Neural cell (in vitro differentiated cells): ENCODE results near the gene MSL2.

Experiments used
- EZH2 ChIP-seq: fragments of 200-600, 300-800 bp; shearing (Covaris generic), sonication (generic); IDR thresholded peaks from 2 replicates; pipeline ENCODE4 v1.6.1; 2014; ENCODE audit warnings: antibody characterized with exemption, low read length, borderline replicate concordance, mild to moderate bottlenecking; ENCODE audit not compliant: insufficient read depth, poor library complexity, severe bottlenecking
- MXI1 ChIP-seq: fragments of 450-650 bp; conservative IDR thresholded peaks from 2 replicates; pipeline ENCODE4 v1.6.1; 2014; ENCODE audit warnings: antibody characterized with exemption, mild to moderate bottlenecking; ENCODE audit not compliant: poor library complexity, severe bottlenecking
- POLR2AphosphoS5 ChIP-seq: IDR thresholded peaks from 2 replicates; pipeline ENCODE4 v1.6.1; 2012
- RAD21 ChIP-seq: fragments of 450-650 bp; conservative IDR thresholded peaks from 2 replicates; pipeline ENCODE4 v1.6.1; 2014; ENCODE audit warnings: antibody characterized with exemption, mild to moderate bottlenecking, moderate library complexity
- TF ChIP-seq, protein P1 (sequence below): fragments of 450-650 bp; IDR thresholded peaks from 2 replicates; pipeline ENCODE4 v1.5.1; 2014; ENCODE audit warnings: antibody characterized with exemption, mild to moderate bottlenecking, moderate library complexity; ENCODE audit not compliant: poor library complexity, severe bottlenecking

DNA sequence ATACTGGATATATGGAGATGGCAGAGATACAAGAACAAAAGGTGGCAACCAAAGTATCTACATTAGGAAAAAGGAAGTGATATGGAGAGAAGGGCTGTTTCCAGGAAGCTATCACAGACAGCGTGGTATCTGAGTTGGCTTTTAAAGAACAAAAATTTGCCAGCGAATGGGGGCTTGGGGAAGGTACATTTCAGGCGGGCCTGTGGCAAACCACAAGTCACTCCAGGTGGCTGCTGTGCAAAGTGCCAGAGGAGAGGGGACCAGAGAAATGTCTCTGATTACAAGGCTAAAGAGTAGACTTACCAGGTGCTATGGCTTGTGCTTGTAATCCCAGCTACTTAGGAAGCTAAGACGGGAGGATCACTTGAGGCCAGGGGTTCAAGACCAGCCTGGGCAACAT is 91.1 kb downstream of the MSL2 start:
- TF ChIP-seq, protein P1, sequence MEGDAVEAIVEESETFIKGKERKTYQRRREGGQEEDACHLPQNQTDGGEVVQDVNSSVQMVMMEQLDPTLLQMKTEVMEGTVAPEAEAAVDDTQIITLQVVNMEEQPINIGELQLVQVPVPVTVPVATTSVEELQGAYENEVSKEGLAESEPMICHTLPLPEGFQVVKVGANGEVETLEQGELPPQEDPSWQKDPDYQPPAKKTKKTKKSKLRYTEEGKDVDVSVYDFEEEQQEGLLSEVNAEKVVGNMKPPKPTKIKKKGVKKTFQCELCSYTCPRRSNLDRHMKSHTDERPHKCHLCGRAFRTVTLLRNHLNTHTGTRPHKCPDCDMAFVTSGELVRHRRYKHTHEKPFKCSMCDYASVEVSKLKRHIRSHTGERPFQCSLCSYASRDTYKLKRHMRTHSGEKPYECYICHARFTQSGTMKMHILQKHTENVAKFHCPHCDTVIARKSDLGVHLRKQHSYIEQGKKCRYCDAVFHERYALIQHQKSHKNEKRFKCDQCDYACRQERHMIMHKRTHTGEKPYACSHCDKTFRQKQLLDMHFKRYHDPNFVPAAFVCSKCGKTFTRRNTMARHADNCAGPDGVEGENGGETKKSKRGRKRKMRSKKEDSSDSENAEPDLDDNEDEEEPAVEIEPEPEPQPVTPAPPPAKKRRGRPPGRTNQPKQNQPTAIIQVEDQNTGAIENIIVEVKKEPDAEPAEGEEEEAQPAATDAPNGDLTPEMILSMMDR: no peak
- TF ChIP-seq EZH2 (no peak), RAD21 (no peak), MXI1 (no peak), POLR2AphosphoS5 (no peak)
